Measurements from ENCODE around the gene ANKLE2. TPM values are rescaled to one million over a fixed set of nuclear protein-coding genes. Genes with fewer than 3 reads are reported as not detected.

The ANKLE2 gene
- total and polyA plus RNA-seq, 2 of the 13 experiments (the other 11 are each of a cell fraction or from before 2014, with no cell fraction given) = 35.3 to 37.1 TPM

- TF ChIP-seq ZNF17 (CRISPR knock-in tag; IDR thresholded peaks at IDR 0.05) = no peak
- TF ChIP-seq, protein P1, sequence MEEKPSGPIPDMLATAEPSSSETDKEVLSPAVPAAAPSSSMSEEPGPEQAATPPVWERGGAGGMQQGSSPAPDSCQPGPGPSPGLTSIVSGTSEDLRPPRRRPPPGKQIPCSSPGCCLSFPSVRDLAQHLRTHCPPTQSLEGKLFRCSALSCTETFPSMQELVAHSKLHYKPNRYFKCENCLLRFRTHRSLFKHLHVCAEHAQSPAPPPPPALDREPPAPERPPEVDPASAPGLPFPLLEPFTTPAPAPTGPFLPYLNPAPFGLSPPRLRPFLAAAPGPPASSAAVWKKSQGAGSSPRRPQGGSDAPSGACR (CRISPR knock-in tag; IDR thresholded peaks at IDR 0.05) = no peak
- TF ChIP-seq RAD21 (CRISPR knock-in tag; IDR thresholded peaks at IDR 0.05) = no peak; the same call in 1 of the 2 replicates
- 0 out of 2 replicates have a peak, but pooled peaks have one; percentile 79 for TF ChIP-seq ZNF672 (CRISPR knock-in tag; IDR thresholded peaks at IDR 0.05)
- peak; percentile 42; the same call in 1 of the 2 replicates for TF ChIP-seq ZNF747 (CRISPR knock-in tag; IDR thresholded peaks at IDR 0.05; ENCODE audit: borderline replicate concordance)
- TF ChIP-seq ZNF678 (CRISPR knock-in tag; IDR thresholded peaks at IDR 0.05) = peak; percentile 84; the same call in 1 of the 2 replicates
- 0 out of 2 replicates have a peak, but pooled peaks have one; percentile 43 for TF ChIP-seq ZNF557 (CRISPR knock-in tag; IDR thresholded peaks at IDR 0.05)
- TF ChIP-seq ZNF703 (CRISPR knock-in tag; IDR thresholded peaks at IDR 0.05; ENCODE audit: borderline replicate concordance) = peak; percentile 82; the same call in 1 of the 2 replicates
- TF ChIP-seq, protein P2, sequence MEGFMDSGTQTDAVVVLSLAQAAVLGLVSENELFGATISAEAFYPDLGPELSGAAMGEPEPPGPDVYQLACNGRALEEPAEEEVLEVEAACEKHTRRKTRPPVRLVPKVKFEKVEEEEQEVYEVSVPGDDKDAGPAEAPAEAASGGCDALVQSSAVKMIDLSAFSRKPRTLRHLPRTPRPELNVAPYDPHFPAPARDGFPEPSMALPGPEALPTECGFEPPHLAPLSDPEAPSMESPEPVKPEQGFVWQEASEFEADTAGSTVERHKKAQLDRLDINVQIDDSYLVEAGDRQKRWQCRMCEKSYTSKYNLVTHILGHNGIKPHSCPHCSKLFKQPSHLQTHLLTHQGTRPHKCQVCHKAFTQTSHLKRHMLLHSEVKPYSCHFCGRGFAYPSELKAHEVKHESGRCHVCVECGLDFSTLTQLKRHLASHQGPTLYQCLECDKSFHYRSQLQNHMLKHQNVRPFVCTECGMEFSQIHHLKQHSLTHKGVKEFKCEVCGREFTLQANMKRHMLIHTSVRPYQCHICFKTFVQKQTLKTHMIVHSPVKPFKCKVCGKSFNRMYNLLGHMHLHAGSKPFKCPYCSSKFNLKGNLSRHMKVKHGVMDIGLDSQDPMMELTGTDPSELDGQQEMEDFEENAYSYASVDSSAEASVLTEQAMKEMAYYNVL (CRISPR knock-in tag; IDR thresholded peaks at IDR 0.05; ENCODE audit: borderline replicate concordance) = peak; percentile 48; the same call in 1 of the 2 replicates
- peak; percentile 82 for TF ChIP-seq HINFP (CRISPR knock-in tag; IDR thresholded peaks at IDR 0.05; ENCODE audit: low read depth)
- TF ChIP-seq ZMYM4 (CRISPR knock-in tag; IDR thresholded peaks at IDR 0.05) = 0 out of 2 replicates have a peak, but pooled peaks have one; percentile 74
- TF ChIP-seq SP2 (CRISPR knock-in tag; IDR thresholded peaks at IDR 0.05) = peak; percentile 92
- TF ChIP-seq PHF8 (CRISPR knock-in tag; IDR thresholded peaks at IDR 0.05) = peak; percentile 70
- TF ChIP-seq ZNF275 (CRISPR knock-in tag; IDR thresholded peaks at IDR 0.05; ENCODE audit: borderline replicate concordance) = peak; percentile 82; the same call in 1 of the 2 replicates
- TF ChIP-seq ZKSCAN5 (CRISPR knock-in tag; IDR thresholded peaks at IDR 0.05) = no peak
- TF ChIP-seq ATF7-NPFF (CRISPR knock-in tag; IDR thresholded peaks at IDR 0.05; ENCODE audit: low read depth) = peak; percentile 93
- peak; percentile 79; the same call in 1 of the 2 replicates for TF ChIP-seq ZNF615 (CRISPR knock-in tag; IDR thresholded peaks at IDR 0.05; ENCODE audit: borderline replicate concordance)
- TF ChIP-seq ZBTB43 (CRISPR knock-in tag; conservative IDR thresholded peaks at IDR 0.05) = peak; percentile 79; the same call in 1 of the 2 replicates
Measured at GRCh38 chr12:132710405-132711079, 51.1 kb downstream of the ANKLE2 start, which contains the start of gene PGAM5 (continued).
